K562 (cell line): ENCODE results near the gene CKM. TPM values are rescaled to one million over a fixed set of nuclear protein-coding genes. Genes with fewer than 3 reads are reported as not detected.
A peak's percentile ranks its signal among the peaks of the same experiment; 100 is the strongest.

Source experiments
- ATAC-seq: fragments of 200-7000 bp; cut with Tn5 transposase; 3 replicates; pipeline ENCODE4 v1.9.1; 2020; ENCODE audit warnings: moderate library complexity
- BruUV-seq: library from RNA; stranded (reverse); fragments of 400-500 nt; replicated peaks from 2 replicates; lab custom pipeline; 2021; lab: Mats Ljungman, UMichigan
- CTCF ChIA-PET: fragments of 300-600 bp; formaldehyde crosslinking; extraction: SDS; loops from one replicate; lab custom pipeline; 2021; ENCODE audit warnings: low intra/inter-chr PET ratio; lab: Yijun Ruan, JAX
- POLR2A ChIA-PET: fragments of 300-600, 350-650 bp; sonication (Branson Sonifier 250); formaldehyde crosslinking; extraction: SDS; loops from one replicate; lab custom pipeline; 2021; ENCODE audit warnings: antibody characterized with exemption, inconsistent platforms; lab: Yijun Ruan, JAX
- DNase-seq, 4 experiments: peaks; one replicate each; pipeline versions ENCODE4 v3.0.0 to v3.0.0-alpha.2; 2011 to 2018; ENCODE audit warnings: low spot score in 3 of 4, mixed read lengths in 3 of 4; ENCODE audit errors: extremely low read depth in 1 of 4
- FAIRE-seq: peaks from 2 replicates; lab custom pipeline; 2011; peaks lifted over from hg19 to GRCh38; lab: Jason Lieb, UNC
- H2AFZ ChIP-seq: 2 replicates; pipeline ENCODE4 v1.6.0; 2011; ENCODE audit warnings: low read depth, low read length, control low read depth, inconsistent platforms
- H3K27ac ChIP-seq: fragments of 200-600 bp; 3 replicates; pipeline ENCODE4 v1.8.0; 2011; ENCODE audit warnings: low read depth, mild to moderate bottlenecking, control low read depth, inconsistent platforms, low read length, moderate library complexity, mixed read lengths; ENCODE audit errors: extremely low read depth
- H3K27me3 ChIP-seq, 2 experiments: fragments of 300-600 bp in 1 of 2; 2 replicates in 1 of 2; 3 replicates in 1 of 2; pipeline versions ENCODE4 v1.6.0 to v1.8.0; 2011; ENCODE audit warnings: inconsistent platforms in 2 of 2, low read length in 2 of 2, mild to moderate bottlenecking in 1 of 2, mixed read lengths in 1 of 2, moderate library complexity in 1 of 2; ENCODE audit not compliant: control insufficient read depth in 2 of 2, insufficient read depth in 2 of 2
- H3K36me3 ChIP-seq: fragments of 300-600 bp; 3 replicates; pipeline ENCODE4 v1.8.0; 2011; ENCODE audit warnings: mild to moderate bottlenecking, low read length, inconsistent platforms; ENCODE audit not compliant: control insufficient read depth, insufficient read depth
- H3K4me1 ChIP-seq, 2 experiments: fragments of 200-600 bp in 1 of 2; replicated peaks in 1 of 2; 2 replicates in 1 of 2; 3 replicates in 1 of 2; pipeline versions ENCODE4 v1.5.1 to v1.8.0; 2011; ENCODE audit warnings: inconsistent platforms in 2 of 2, low read length in 2 of 2, mild to moderate bottlenecking in 1 of 2, mixed read lengths in 1 of 2, moderate library complexity in 1 of 2; ENCODE audit not compliant: control insufficient read depth in 2 of 2, insufficient read depth in 2 of 2
- H3K4me2 ChIP-seq: 2 replicates; pipeline ENCODE4 v1.6.1; 2011; ENCODE audit warnings: low read length, control low read depth, inconsistent platforms, mixed read lengths; ENCODE audit not compliant: insufficient read depth
- H3K4me3 ChIP-seq: fragments of 200-600 bp; sonication (generic), shearing (Covaris generic); 2 replicates; pipeline ENCODE4 v1.5.1; 2016; ENCODE audit warnings: control low read depth, inconsistent platforms
- H3K79me2 ChIP-seq: fragments of 200-600 bp; 3 replicates; pipeline ENCODE4 v1.8.0; 2011; ENCODE audit warnings: low read length, inconsistent platforms; ENCODE audit not compliant: control insufficient read depth, insufficient read depth
- H3K9ac ChIP-seq, 2 experiments: 2 replicates each; pipeline versions ENCODE4 v1.6.0 to v1.6.1; 2011; ENCODE audit warnings: low read depth in 2 of 2, low read length in 2 of 2, control low read depth in 1 of 2, inconsistent platforms in 1 of 2, mild to moderate bottlenecking in 1 of 2, mixed read lengths in 1 of 2; ENCODE audit not compliant: insufficient read depth in 1 of 2
- H3K9me1 ChIP-seq: one replicate; pipeline ENCODE4 v1.6.0; 2011; ENCODE audit warnings: inconsistent platforms, mild to moderate bottlenecking, low read length, moderate library complexity; ENCODE audit not compliant: control insufficient read depth, insufficient read depth
- H3K9me3 ChIP-seq: replicated peaks from 2 replicates; pipeline ENCODE4 v1.5.1; 2011; ENCODE audit warnings: low read depth, low read length, inconsistent platforms; ENCODE audit not compliant: control insufficient read depth, insufficient read depth
- H4K20me1 ChIP-seq: replicated peaks from 2 replicates; pipeline ENCODE4 v1.6.1; 2011; ENCODE audit warnings: low read length, inconsistent platforms, mixed read lengths; ENCODE audit not compliant: control insufficient read depth, insufficient read depth
- CBX2 ChIP-seq: fragments of 200-600 bp; sonication (generic); IDR thresholded peaks from one replicate; pipeline ENCODE4 v1.6.1; 2012; ENCODE audit warnings: mild to moderate bottlenecking, low read length, inconsistent platforms; ENCODE audit not compliant: insufficient read depth, poor library complexity, severe bottlenecking
- CHD1 ChIP-seq: fragments of 200-600 bp; sonication (generic); IDR thresholded peaks from one replicate; pipeline ENCODE4 v1.6.1; 2012; ENCODE audit warnings: mild to moderate bottlenecking, moderate library complexity, low read length, inconsistent platforms
- EWSR1 ChIP-seq: fragments of 450-650 bp; IDR thresholded peaks from 2 replicates; pipeline ENCODE4 v1.6.1; 2018; ENCODE audit warnings: borderline replicate concordance, mild to moderate bottlenecking, low read depth, moderate library complexity; ENCODE audit not compliant: partially characterized antibody
- FOXP4 ChIP-seq: sonication (generic); formaldehyde crosslinking; IDR thresholded peaks from 2 replicates; pipeline ENCODE4 v1.8.0; 2022; ENCODE audit warnings: mild to moderate bottlenecking, missing genetic modification reagents, borderline replicate concordance
- KAT2B ChIP-seq: IDR thresholded peaks from one replicate; pipeline ENCODE4 v1.6.1; 2012; ENCODE audit warnings: low read depth, mild to moderate bottlenecking, control low read depth, inconsistent platforms, low read length, moderate library complexity
- NCOA6 ChIP-seq: fragments of 450-650 bp; IDR thresholded peaks from 2 replicates; pipeline ENCODE4 v1.6.1; 2017; ENCODE audit warnings: mild to moderate bottlenecking
- NFIX ChIP-seq: fragments of 250-450 bp; sonication (Bioruptor Pico); IDR thresholded peaks from 2 replicates; pipeline ENCODE4 v1.4.0; 2020; ENCODE audit warnings: low read depth, mild to moderate bottlenecking, moderate library complexity
- NRF1 ChIP-seq, 2 experiments: fragments of 450-650 bp; IDR thresholded peaks in 1 of 2; conservative IDR thresholded peaks in 1 of 2; 2 replicates each; pipeline ENCODE4 v1.6.1; 2014; ENCODE audit warnings: mild to moderate bottlenecking in 2 of 2
- RBBP5 ChIP-seq: fragments of 200-600 bp; sonication (generic); IDR thresholded peaks from 2 replicates; pipeline ENCODE4 v1.6.1; 2012; ENCODE audit warnings: borderline replicate concordance, mild to moderate bottlenecking, low read length, control low read depth, inconsistent platforms; ENCODE audit not compliant: insufficient read depth, poor library complexity, severe bottlenecking
- ZFP1 ChIP-seq: fragments of 450-650 bp; formaldehyde crosslinking; IDR thresholded peaks from 2 replicates; pipeline ENCODE4 v1.4.0; 2020; ENCODE audit warnings: mild to moderate bottlenecking, mixed read lengths
- WGBS: fragments of 100-300 bp; shearing (Covaris generic); methylation state at CpG from one replicate; pipeline ENCODE4 v1.1.6; 2016; ENCODE audit warnings: low coverage, mixed read lengths; ENCODE audit not compliant: insufficient coverage; ENCODE audit errors: missing lambda C conversion rate; 5-methylcytosine and 5-hydroxymethylcytosine counted together
- in situ Hi-C: fragments of 300-500 bp; cut with MboI; formaldehyde crosslinking; loops from 4 replicates; pipeline ENCODE4 v1.15.0; 2018; ENCODE audit warnings: inconsistent platforms, mixed read lengths
- intact Hi-C: fragments of 100-400 bp; cut with micrococcal nuclease; formaldehyde crosslinking; loops from 2 replicates; pipeline ENCODE4 v1.14.2; 2022
- polyA plus RNA-seq, 8 experiments: library from polyadenylated mRNA; depleted of rRNA in 4 of 8; stranded (reverse) in 5 of 8; unstranded in 3 of 8; fragments of >200 nt; fragmentation: Nextera tagmentation in 2 of 8; fragmentation: Illumina TruSeq in 1 of 8; extraction: Ambion mirVana in 2 of 8; extraction: Trizol in 1 of 8; gene quantifications; 2 replicates each; pipeline versions ENCODE4 v1.2.1 to v1.2.3, GENCODE V29; 2011 to 2014; ENCODE audit warnings: inconsistent platforms in 1 of 8, missing spikeins in 1 of 8
- total RNA-seq, 7 experiments: library from RNA; depleted of rRNA in 6 of 7; stranded (reverse); fragments of >200 nt in 6 of 7; fragmentation: Illumina TruSeq in 2 of 7; extraction: Trizol in 2 of 7; gene quantifications; 2 replicates each; pipeline versions ENCODE4 v1.2.1 to v1.2.3, GENCODE V29; 2011 to 2021; ENCODE audit warnings: low replicate concordance in 1 of 7
- TF ChIP-seq, protein P1 (sequence below): fragments of 450-650 bp; IDR thresholded peaks from 2 replicates; pipeline ENCODE4 v1.6.1; 2016; ENCODE audit warnings: missing biosample characterization, missing genetic modification characterization

Gene CKM
- total and polyA plus RNA-seq, 9 of the 15 experiments (the other 6 are each of a cell fraction or from before 2014, with no cell fraction given): 0.06 to 0.17 (median 0.09) TPM; not detected in 4

- DNase-seq (no peak), FAIRE-seq (no peak), ATAC-seq (no peak)
- peaks cover 0 to 5% of the 10 kb centered on the region in 2 experiments; a peak in 3 of 5 replicates for H3K4me1 ChIP-seq
- no peaks in the 10 kb centered on the region for H3K9me1 ChIP-seq
- no peaks in the 10 kb centered on the region for H3K79me2 ChIP-seq
- no peaks in the 10 kb centered on the region for H3K9me3 ChIP-seq
- no peaks in the 10 kb centered on the region for H3K27me3 ChIP-seq
- ChIA-PET CTCF (no interaction called here), POLR2A (no interaction called here)
- intact Hi-C loops (no loop called here), in situ Hi-C loops (no loop called here)
- no peaks in the 10 kb centered on the region for H4K20me1 ChIP-seq
- H2AFZ ChIP-seq: no peak overlapping the region
- no peak overlapping the region for H3K4me3 ChIP-seq
- WGBS: 70% methylated on average over 3 of the region's 3 CpGs
- H3K9ac ChIP-seq: no peak overlapping the region
- peaks cover 41% of the 10 kb centered on the region for H3K36me3 ChIP-seq
- TF ChIP-seq RBBP5 (no peak), NCOA6 (no peak), KAT2B (no peak), NRF1 (conservative IDR thresholded peaks at IDR 0.05 in 1 of 2, IDR thresholded peaks at IDR 0.05 in 1 of 2) (no peak)
- no peak overlapping the region for H3K4me2 ChIP-seq
- no TSS peak for BruUV-seq
- no peak overlapping the region for H3K27ac ChIP-seq
These were observed 43.0 kb downstream of the CKM start for GRCh38 chr19:45279587-45280192.

DNA sequence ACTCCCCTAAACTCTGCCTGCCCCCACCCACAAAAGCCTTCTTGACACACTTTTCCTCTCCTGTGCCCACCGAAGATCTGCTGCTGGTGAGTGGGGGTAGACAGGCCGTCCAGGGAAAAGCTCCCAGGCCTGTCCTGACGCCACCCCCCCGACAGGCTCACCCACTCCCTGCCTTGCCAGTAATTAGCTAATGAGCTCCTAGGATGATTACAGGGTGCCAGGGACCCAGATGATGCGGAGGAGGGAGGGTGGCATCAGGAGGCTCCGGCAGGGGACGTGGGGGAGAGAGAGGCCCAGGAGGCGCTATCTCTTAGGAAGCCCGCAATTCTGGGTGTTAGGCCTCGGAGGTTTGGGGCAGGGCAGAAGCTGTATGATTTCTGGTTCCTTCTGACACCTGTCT is 44.6 kb downstream of the CKM start:
- Histone ChIP-seq H3K4me2 (no peak overlapping the region), H3K9me1 (no peaks in the 10 kb centered on the region), H3K36me3 (peaks cover 46% of the 10 kb centered on the region), H3K9me3 (no peaks in the 10 kb centered on the region), H3K9ac (0 out of 4 replicates have a peak overlapping the region, but pooled peaks of 1 of the 2 experiments have one; percentile 18), H3K79me2 (no peaks in the 10 kb centered on the region), H4K20me1 (no peaks in the 10 kb centered on the region), H3K4me1 (peaks cover 7 to 15% of the 10 kb centered on the region in 2 experiments; a peak in 4 of 5 replicates), H2AFZ (no peak overlapping the region), H3K27ac (no peak overlapping the region), H3K4me3 (no peak overlapping the region), H3K27me3 (no peaks in the 10 kb centered on the region)
- intact Hi-C loops: no loop called here
- 82% methylated on average over 10 of the region's 10 CpGs for WGBS
- FAIRE-seq (no peak), ATAC-seq (no peak), DNase-seq (no peak)
- TF ChIP-seq CBX2 (no peak), FOXP4 (CRISPR knock-in tag) (no peak), CHD1 (no peak), ZFP1 (no peak), EWSR1 (no peak), NFIX (CRISPR knock-in tag) (no peak)
- TF ChIP-seq, protein P1, sequence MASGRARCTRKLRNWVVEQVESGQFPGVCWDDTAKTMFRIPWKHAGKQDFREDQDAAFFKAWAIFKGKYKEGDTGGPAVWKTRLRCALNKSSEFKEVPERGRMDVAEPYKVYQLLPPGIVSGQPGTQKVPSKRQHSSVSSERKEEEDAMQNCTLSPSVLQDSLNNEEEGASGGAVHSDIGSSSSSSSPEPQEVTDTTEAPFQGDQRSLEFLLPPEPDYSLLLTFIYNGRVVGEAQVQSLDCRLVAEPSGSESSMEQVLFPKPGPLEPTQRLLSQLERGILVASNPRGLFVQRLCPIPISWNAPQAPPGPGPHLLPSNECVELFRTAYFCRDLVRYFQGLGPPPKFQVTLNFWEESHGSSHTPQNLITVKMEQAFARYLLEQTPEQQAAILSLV (tag): no peak
- ChIA-PET CTCF (no interaction called here), POLR2A (interaction anchor here (0.6 kb wide), 1 partner anchor 95 kb away, joined by 3 read pairs; no protein-coding TSS in a partner anchor)
- in situ Hi-C loops: no loop called here
- no TSS peak for BruUV-seq
